ENCODE measurements around the gene ADAMTS17.

The ADAMTS17 gene

GRCh38 chr15:100308213-100308600, 33.6 kb downstream of the ADAMTS17 start:
- Histone ChIP-seq H3K27ac (no peak overlapping the region), H3K36me3 (ENCODE audit: control insufficient read depth, insufficient read depth, low read length) (no peaks in the 10 kb centered on the region), H3K79me2 (no peaks in the 10 kb centered on the region), H3K9ac (no peak overlapping the region), H3K9me3 (ENCODE audit: control insufficient read depth, low read length) (no peaks in the 10 kb centered on the region), H2AFZ (no peak overlapping the region), H3K4me2 (ENCODE audit: low read length) (no peak overlapping the region), H3K4me3 (ENCODE audit: low read depth, low read length) (no peak overlapping the region), H3K4me1 (no peaks in the 10 kb centered on the region), H3K27me3 (ENCODE audit: control insufficient read depth, insufficient read depth, low read length) (no peaks in the 10 kb centered on the region)
- TF ChIP-seq CTCF (IDR thresholded peaks at IDR 0.05), result no peak

DNA sequence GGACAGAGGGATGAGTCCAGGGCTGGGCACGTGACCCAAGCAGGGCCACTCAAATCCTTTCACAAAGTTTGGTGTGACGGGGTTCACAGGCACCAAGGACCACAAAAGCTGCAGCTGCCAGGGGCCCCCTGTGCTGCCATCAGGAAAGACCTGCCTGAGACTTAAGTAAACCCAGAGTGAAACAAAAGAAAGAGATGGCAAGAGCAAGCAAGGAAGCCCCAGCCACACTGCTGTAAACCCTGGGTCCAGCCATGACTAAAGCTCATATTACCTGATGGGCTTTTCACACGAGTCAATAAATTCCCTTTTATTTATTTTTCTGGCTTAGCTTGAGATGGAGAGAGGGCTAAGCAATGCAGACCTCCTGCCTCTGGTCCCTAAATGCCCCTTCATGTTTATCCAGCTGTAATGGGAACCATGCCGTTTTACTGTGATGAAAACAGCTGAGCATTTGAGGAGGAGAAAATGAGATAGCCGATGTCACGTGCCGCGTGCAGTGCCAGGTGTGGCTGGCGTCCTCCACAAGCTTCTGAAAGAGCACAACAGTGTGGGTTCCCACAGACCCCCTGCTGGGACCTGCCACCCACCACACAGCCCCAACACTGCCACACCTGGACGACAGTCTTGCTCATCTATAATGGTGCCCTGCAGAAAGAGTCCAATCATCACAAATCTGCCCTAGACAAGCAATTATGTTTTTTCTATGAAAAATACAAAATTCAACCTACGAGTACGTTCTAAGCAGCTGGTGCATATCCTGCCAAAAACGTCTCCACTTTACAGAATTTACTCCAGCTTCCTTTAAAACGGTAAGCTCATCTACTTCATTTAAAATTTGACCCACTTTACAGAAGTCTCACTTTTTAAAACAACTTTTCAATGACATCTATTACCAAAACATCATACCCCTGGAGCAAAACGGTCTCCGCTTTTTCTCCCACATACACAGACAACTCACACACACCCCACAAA, 34.2 kb downstream of the ADAMTS17 start:
- Histone ChIP-seq H3K9ac (no peak overlapping the region), H3K4me3 (ENCODE audit: low read depth, low read length) (no peak overlapping the region), H3K4me1 (no peaks in the 10 kb centered on the region)

GRCh38 chr15:100306098-100306497, 35.7 kb downstream of the ADAMTS17 start:
- no peak overlapping the region for H3K4me3 ChIP-seq (ENCODE audit: low read depth, low read length)
- no peaks in the 10 kb centered on the region for H3K36me3 ChIP-seq (ENCODE audit: control insufficient read depth, insufficient read depth, low read length)
- no peak for TF ChIP-seq CTCF (IDR thresholded peaks at IDR 0.05)
- H2AFZ ChIP-seq, result no peak overlapping the region
- no peaks in the 10 kb centered on the region for H3K79me2 ChIP-seq
- H3K9ac ChIP-seq, result no peak overlapping the region
- no peaks in the 10 kb centered on the region for H3K27me3 ChIP-seq (ENCODE audit: control insufficient read depth, insufficient read depth, low read length)
- H3K27ac ChIP-seq, result no peak overlapping the region
- H3K9me3 ChIP-seq (ENCODE audit: control insufficient read depth, low read length), result no peaks in the 10 kb centered on the region
- H3K4me1 ChIP-seq, result no peaks in the 10 kb centered on the region
- H3K4me2 ChIP-seq (ENCODE audit: low read length), result no peak overlapping the region

More for the DNA sequence above, 34.2 kb downstream of the ADAMTS17 start:
- Histone ChIP-seq H2AFZ (no peak overlapping the region), H3K27ac (no peak overlapping the region), H3K36me3 (ENCODE audit: control insufficient read depth, insufficient read depth, low read length) (no peaks in the 10 kb centered on the region), H3K79me2 (no peaks in the 10 kb centered on the region), H3K9me3 (ENCODE audit: control insufficient read depth, low read length) (no peaks in the 10 kb centered on the region), H3K4me2 (ENCODE audit: low read length) (no peak overlapping the region), H3K27me3 (ENCODE audit: control insufficient read depth, insufficient read depth, low read length) (no peaks in the 10 kb centered on the region)
- TF ChIP-seq CTCF (IDR thresholded peaks at IDR 0.05), result no peak

DNA sequence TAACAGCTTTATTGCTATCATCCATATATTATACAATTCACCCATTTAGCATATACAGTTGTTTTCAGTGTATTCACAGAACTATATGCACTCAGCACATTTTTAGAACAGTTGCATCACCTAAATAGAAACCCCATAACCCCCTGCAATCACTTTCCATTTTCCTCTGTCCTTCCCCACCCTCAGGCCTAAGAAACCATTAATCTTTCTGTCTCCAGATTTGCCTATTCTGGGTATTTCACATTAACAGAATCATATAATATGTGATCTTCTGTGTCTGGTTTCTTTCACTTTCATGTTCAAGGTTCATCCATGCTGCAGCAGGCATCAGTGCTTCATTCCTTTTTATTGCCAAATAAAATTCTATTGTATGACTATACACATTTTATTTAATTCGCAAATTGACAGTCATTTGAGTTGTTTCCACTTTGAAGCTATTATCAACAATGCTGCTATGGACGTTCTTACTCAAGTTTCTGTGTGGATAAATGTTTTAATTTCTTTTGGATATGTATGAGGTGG, 39.8 kb downstream of the ADAMTS17 start:
- Histone ChIP-seq H3K9ac (no peak overlapping the region), H3K27ac (no peak overlapping the region), H3K27me3 (ENCODE audit: control insufficient read depth, insufficient read depth, low read length) (no peaks in the 10 kb centered on the region), H3K4me3 (ENCODE audit: low read depth, low read length) (no peak overlapping the region), H3K4me1 (no peaks in the 10 kb centered on the region), H2AFZ (no peak overlapping the region), H3K36me3 (ENCODE audit: control insufficient read depth, insufficient read depth, low read length) (no peaks in the 10 kb centered on the region), H3K9me3 (ENCODE audit: control insufficient read depth, low read length) (no peaks in the 10 kb centered on the region), H3K4me2 (ENCODE audit: low read length) (no peak overlapping the region), H3K79me2 (no peaks in the 10 kb centered on the region)
- TF ChIP-seq CTCF (IDR thresholded peaks at IDR 0.05), result no peak
